ENCODE data around the gene SRRM2.

The SRRM2 gene

DNA sequence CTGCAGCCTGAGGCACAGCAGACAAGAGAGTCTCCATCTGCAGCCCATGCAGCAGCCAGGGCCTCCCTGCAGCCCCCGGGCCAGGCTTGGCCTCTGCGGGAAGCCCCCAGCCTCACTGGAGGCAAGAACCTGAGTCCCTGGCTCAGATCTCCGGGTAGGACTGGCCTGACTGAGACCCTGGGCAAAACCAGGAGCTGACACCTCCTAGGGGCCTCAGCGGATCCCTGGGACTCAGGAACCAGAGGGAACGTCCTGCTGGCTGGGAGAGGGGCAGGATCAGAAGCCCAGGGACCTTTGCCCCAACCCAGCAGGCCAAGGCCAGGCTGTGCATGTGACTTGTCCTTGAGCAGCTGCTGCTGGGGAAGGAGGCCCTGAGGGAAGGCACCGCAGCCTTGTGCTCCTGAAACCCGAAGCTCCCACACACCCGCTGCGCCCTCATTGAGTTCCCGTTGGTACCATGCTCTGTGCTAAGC lies 62.9 kb downstream of the SRRM2 start:
- no peak for TF ChIP-seq CTCF (IDR thresholded peaks at IDR 0.05; ENCODE audit: low read depth, low read length)

DNA sequence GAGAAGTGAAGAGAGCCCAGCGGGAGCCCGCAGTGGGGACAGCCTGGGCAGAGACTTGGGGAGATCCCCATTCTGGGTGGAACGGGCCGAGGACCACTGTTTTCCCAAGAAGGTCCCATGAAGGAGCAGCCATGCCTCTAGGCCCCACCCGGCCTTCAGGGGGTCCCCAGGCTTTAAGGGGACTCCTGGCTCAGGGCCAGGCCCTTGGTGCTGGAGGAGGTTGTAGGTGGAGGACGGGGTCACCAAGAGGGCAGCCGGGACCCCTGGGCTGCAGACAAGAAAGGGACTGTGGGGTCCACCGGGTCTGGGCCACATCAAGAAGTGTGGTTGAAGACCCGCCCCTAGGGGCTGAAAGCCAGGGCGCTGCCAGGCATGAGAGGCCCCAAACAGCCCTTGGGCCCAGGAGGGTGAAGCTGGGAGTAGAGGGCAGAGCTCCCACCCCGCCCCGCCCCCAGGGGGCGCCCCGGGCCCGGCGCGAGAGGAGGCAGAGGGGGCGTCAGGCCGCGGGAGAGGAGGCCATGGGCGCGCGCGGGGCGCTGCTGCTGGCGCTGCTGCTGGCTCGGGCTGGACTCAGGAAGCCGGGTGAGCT lies 64.4 kb downstream of the SRRM2 start, which contains the start of gene PRSS21:
TSS of gene PRSS21 (plus strand) at position 487 of the 589 bp plus-strand sequence. CDS start at position 519, 32 bp downstream.
- no peak within 1 kb of the TSS for H3K4me3 ChIP-seq (ENCODE audit: low read depth, low read length)
- no peak for TF ChIP-seq CTCF (IDR thresholded peaks at IDR 0.05; ENCODE audit: low read depth, low read length)

More for the DNA sequence above, 62.9 kb downstream of the SRRM2 start:
- H3K4me3 ChIP-seq (ENCODE audit: low read depth, low read length): no peak overlapping the region

DNA sequence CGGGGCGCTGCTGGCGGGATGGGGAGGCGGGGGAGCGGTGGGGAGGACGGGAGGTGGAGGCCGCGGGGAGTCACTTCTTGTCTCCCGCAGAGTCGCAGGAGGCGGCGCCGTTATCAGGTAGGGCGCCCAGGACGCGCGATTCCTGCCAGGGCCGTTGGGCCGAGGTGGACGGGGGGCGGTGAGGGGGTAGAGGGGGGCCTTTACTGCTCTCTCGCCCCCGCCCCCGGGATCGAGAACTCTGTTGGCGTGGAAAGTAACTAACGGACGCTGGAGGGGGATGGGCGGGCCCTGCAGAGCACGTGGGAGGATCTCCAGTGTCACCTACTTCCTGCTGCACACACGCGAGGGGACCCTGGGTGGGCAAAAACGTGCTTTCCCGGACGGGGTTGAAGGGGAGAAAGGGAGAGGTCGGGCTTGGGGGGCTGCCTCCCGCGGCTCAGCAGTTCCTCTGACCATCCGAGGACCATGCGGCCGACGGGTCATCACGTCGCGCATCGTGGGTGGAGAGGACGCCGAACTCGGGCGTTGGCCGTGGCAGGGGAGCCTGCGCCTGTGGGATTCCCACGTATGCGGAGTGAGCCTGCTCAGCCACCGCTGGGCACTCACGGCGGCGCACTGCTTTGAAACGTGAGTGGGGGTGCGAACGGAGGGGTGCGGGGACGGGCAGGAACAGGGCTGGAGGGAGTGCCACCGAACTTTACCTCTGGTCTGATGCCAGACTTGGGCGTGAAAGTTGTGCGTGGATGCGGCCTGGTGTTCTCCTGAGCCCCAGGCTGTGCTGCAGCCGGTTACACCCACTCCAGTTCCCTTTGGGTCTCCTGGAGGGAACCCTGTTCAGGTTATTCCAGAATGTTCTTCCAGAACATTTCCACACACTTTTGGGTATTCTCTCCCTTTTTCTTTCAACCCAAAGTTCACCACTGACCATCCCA lies 65.2 kb downstream of the SRRM2 start:
- H3K4me3 ChIP-seq (ENCODE audit: low read depth, low read length): no peak overlapping the region
- TF ChIP-seq CTCF (IDR thresholded peaks at IDR 0.05; ENCODE audit: low read depth, low read length): no peak

DNA sequence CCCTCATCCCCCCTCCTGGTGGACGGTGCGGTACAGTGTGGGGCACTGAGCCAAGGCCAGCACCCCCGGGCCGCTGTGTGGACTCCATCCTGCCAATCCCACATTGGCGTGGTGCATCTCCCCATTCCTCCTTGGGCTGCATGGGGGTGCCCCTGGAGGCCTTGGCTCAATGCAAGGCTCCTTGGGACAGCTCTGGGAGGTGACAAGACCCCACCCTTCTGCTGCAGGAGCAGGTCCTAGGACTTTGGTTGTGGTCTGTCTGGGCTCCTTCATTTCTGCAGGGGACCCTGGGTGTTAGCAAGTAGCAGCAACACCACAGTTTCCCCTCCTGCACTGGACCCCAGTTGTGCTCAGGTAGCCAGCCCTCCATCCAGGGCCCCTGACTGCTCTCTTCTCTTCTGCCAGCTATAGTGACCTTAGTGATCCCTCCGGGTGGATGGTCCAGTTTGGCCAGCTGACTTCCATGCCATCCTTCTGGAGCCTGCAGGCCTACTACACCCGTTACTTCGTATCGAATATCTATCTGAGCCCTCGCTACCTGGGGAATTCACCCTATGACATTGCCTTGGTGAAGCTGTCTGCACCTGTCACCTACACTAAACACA lies 65.9 kb downstream of the SRRM2 start:
- TF ChIP-seq CTCF (IDR thresholded peaks at IDR 0.05; ENCODE audit: low read depth, low read length): no peak
- no peak overlapping the region for H3K4me3 ChIP-seq (ENCODE audit: low read depth, low read length)

DNA sequence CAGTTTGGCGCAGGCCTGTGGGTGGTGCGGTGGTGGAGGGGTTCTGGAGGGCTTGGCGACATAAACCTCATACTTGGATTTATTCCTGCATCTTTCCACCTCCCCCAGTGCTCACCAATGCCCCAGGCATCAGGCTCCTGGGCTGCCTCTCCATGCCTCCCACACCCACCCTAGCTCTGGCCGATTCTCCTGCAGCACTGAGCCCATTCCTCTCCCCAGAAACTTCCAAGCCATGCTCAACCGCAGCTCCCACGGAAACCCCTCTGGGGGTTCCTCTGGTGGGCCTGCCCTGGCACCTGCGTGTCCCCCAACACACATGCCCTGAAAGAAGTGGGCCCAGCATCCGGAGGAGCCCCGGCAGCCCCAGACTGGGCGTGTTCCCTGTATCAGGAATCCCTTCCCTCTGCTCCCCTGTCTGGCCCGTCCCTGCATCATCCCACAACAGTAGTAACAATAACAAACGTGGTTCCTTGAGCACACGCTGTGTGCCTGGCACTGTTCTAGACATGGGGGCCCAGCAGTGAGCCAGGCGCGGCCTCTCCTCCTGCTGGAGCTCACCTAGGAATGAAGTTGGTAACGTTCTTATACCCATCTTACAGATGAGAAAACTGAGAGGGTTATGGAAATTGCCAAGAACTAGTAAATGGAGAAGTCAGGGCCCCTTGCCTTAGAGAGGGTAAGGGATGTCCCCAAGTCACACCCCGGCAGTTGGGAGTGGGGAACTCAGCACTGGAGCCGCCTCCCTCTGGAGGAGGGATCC lies 66.9 kb downstream of the SRRM2 start:
- no peak for TF ChIP-seq CTCF (IDR thresholded peaks at IDR 0.05; ENCODE audit: low read depth, low read length)

GRCh38 chr16:2819939-2820835 lies 67.7 kb downstream of the SRRM2 start:
- TF ChIP-seq CTCF (IDR thresholded peaks at IDR 0.05; ENCODE audit: low read depth, low read length): no peak
- H3K4me3 ChIP-seq (ENCODE audit: low read depth, low read length): no peak overlapping the region

More for the DNA sequence above, 66.9 kb downstream of the SRRM2 start:
- no peak overlapping the region for H3K4me3 ChIP-seq (ENCODE audit: low read depth, low read length)

All from WI38 (cell line).